GM10248 (cell line): ENCODE data around the gene ZNF581.
A peak's percentile ranks its signal among the peaks of the same experiment; 100 is the strongest.

Experiments
- CTCF ChIA-PET: fragments of 300-600 bp; sonication (Branson Sonifier 250); formaldehyde crosslinking; extraction: SDS; loops from one replicate; lab custom pipeline; 2021; ENCODE audit warnings: antibody characterized with exemption; lab: Yijun Ruan, JAX
- POLR2A ChIA-PET: fragments of 350-650 bp; sonication (Branson Sonifier 250); formaldehyde crosslinking; extraction: SDS; loops from one replicate; lab custom pipeline; 2020; ENCODE audit warnings: antibody characterized with exemption; lab: Yijun Ruan, JAX
- DNase-seq: peaks from one replicate; pipeline ENCODE4 v3.0.0; 2012; ENCODE audit errors: extremely low spot score
- CTCF ChIP-seq: IDR thresholded peaks from 2 replicates; pipeline ENCODE4 v1.5.1; 2012; ENCODE audit warnings: mild to moderate bottlenecking, low read depth; ENCODE audit errors: extremely low read depth, missing control alignments, control extremely low read depth

Gene ZNF581, protein sequence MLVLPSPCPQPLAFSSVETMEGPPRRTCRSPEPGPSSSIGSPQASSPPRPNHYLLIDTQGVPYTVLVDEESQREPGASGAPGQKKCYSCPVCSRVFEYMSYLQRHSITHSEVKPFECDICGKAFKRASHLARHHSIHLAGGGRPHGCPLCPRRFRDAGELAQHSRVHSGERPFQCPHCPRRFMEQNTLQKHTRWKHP

GRCh38 chr19:55643003-55643886 lies at the start of gene ZNF581:
TSS of gene ZNF581 (plus strand) at chr19:55643649. CDS start at chr19:55644572, 923 bp downstream.
- no peak for TF ChIP-seq CTCF
- POLR2A ChIA-PET = interaction anchor here (0.6 to 0.8 kb wide), 2 partner anchors 12 to 36 kb away, joined by 3 to 4 read pairs; partner anchors contain the start of gene U2AF2
- CTCF ChIA-PET = interaction anchor here (1.0 to 7.2 kb wide), 6 partner anchors 8 to 13 kb away, joined by 3 to 84 read pairs (median 10); partner anchors contain the start of gene U2AF2
- DNase-seq = peak; percentile 80

GRCh38 chr19:55594996-55595545 lies 48.4 kb upstream of the ZNF581 start:
- DNase-seq = no peak
- no peak for TF ChIP-seq CTCF
- ChIA-PET POLR2A (no interaction called here), CTCF (interaction anchor here (1.4 to 2.0 kb wide), 2 partner anchors 11 to 37 kb away, joined by 6 to 9 read pairs; partner anchors contain the start of gene ZNF865)

DNA sequence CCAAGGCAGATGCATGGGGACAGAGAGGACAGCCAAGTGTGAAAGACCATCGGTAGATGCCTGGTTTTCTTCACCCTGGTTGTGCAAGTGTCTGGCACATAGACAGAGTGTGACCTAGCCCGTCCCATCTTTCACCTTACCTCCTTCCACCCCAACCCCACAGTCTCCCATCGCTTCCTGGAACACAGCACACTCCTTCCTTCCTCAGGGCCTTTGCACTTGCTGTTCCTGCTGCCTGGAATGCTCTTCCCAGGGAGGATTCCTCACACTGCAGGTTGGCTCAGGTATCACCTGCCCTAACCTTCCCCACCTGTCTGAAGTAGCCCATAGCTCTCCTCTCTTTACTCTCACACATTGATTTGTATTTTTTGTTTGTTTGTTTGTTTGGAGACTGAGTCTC lies 47.1 kb upstream of the ZNF581 start:
- no peak for TF ChIP-seq CTCF
- no peak for DNase-seq
- ChIA-PET POLR2A (no interaction called here), CTCF (interaction anchor here (1.4 to 2.0 kb wide), 2 partner anchors 10 to 36 kb away, joined by 6 to 9 read pairs; partner anchors contain the start of gene ZNF865)

DNA sequence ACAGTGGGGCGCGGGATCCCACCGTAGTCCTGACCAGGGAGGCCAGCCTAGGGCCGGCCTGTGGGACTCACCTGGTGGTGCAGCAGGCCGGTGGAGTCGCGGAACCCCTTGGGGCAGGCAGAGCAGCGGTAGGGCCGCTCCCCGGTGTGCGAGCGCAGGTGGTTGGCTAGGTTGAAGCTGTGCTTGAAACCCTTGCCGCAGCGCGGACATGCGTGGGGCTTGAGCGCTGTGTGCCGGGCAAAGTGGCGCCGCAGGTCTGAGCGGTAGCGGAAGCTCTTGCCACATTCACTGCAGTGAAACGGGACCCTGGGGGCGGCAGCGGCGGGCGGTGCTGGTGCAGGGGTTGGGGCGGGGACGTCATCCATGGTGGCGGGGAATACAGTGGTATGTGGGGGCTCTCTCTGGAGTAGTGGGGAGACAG lies 45.9 kb upstream of the ZNF581 start:
- ChIA-PET CTCF (interaction anchor here (1.3 kb wide), 1 partner anchor 16 kb away, joined by 3 read pairs; no protein-coding TSS in a partner anchor), POLR2A (no interaction called here)
- DNase-seq = no peak
- TF ChIP-seq CTCF = no peak

DNA sequence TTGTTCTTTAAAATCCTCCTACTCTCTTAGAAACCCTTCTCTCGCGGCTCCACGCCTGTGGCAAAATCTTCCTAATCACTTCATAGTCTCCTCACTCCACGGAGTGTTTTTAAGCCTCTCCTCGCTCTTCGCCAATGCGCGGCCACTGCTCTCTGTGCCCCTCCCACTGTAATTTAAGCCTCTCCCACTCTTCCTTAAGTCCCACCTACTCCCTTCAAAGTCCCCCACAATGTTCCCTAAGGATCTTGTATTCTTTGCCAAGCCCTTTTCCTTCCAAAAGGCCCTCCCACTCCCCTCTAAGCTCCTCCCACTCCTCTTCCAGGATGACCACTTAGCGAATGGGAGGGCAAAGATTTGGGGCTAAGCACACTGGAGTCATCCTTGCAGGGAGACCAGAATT lies 45.4 kb upstream of the ZNF581 start:
- DNase-seq = no peak
- ChIA-PET POLR2A (no interaction called here), CTCF (interaction anchor here (1.3 to 2.1 kb wide), 3 partner anchors 11 to 56 kb away, joined by 3 to 6 read pairs (median 6); no protein-coding TSS in a partner anchor)
- TF ChIP-seq CTCF = no peak

DNA sequence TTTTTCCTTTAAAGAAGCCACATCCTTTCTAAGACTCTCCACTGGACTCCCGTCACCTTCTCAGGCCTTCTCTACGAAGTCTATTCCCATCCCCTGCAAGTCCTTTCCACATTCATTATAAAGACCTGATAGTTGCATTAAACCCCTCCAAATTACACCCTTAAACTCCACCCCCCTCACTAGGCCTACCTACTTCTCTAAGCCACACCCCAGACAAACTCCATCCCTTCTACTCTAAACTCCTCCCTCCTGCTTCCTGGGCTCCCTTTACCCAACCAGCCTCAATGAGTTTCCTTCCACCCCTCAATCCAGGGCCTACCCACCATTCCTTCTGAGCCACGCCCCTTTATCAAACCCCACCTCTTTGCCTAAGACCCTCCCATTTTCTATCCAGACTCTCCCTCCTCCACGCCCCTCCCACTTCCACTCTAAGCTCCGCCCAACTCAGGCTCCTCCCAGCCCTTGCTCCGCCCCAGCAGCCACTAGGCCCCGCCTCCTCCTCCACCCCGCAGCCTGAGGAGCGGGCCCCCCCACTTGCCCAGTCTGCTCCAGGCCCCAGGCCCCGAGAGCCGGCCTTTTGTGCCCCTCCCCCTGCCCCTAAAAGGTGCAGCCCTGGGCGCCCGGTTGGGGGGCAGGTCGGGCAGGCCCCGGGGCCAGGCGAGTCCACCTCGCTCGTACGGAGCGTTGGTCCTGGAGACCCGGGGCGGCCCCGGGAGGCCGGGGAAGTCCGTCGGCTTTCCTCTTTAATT lies 44.6 kb upstream of the ZNF581 start:
- TF ChIP-seq CTCF = no peak
- ChIA-PET CTCF (interaction anchor here (0.6 to 2.4 kb wide), 7 partner anchors 12 to 95 kb away, joined by 3 to 9 read pairs (median 3); partner anchors contain the start of gene ZNF784), POLR2A (interaction anchor here (0.6 to 1.0 kb wide), 5 partner anchors 15 to 109 kb away, joined by 3 to 4 read pairs (median 3); partner anchors contain the start of gene U2AF2)
- DNase-seq = peak; percentile 88
